Choroid plexus epithelial cell (primary cell): ENCODE data around the gene GPR157.

Experiments used
- DNase-seq: peaks from one replicate; pipeline ENCODE4 v3.0.0-alpha.2; 2010; ENCODE audit warnings: low read depth
- H3K4me3 ChIP-seq: 2 replicates; pipeline ENCODE4 v1.5.1; 2011; ENCODE audit warnings: low read depth, mild to moderate bottlenecking, control low read depth, low read length, moderate library complexity
- CTCF ChIP-seq: conservative IDR thresholded peaks from 2 replicates; pipeline ENCODE4 v1.5.1; 2011; ENCODE audit warnings: low read depth, mild to moderate bottlenecking, control low read depth, inconsistent platforms, low read length, moderate library complexity

The GPR157 gene

DNA sequence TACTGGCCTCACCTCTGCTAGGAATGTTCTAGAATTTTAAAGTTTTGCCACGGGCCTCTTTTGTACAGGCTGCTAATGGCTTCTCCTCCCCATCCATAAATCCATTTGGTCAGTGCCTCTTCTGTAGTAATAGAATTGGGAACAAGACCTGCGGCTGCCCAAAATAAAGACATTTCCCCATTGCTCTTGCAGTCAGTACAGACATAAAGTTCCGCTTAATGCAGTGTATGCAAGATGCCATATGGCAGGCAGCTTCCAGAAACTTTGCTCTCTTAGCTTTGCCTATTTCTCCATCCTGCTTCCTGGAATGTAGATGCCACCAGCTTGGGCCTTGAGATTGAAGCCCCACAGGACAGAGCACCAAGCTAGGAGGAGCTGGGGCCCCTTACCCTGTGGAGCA is 55.8 kb downstream of the GPR157 start:
- no peak overlapping the region for H3K4me3 ChIP-seq
- no peak for DNase-seq
- TF ChIP-seq CTCF = no peak

DNA sequence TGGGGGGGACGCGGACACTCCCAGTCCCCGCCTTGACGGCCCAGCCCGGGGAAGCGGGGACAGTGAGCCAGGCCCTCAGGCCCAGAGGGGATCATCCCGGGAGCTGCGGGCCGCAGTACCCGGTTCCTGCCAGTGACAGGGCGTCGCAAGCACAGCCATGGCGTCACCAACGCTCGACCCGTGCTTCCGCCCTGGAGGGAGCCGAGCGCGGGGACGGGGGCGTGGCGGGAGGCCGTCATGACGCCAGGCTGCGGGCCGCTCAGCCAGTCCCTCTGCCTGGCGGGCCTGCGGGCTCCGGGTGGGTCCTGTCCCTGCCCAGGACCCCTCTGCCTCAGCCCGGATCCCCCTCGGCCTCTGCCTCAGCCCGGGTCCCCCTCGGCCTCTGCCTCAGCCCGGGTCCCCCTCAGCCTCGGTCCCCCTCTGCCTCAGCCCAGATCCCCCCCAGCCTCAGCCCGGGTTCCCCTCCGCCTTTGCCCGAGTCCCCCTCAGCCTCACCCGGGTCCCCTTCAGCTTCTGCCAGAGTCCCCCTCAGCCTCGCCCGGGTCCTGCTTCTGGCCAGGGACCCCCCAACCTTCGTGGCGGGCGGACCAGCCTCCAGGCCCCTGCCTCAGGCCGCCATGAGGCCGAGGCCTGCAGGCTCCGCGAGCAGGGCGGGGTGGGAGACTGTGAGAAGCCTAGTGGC is 57.2 kb downstream of the GPR157 start:
- DNase-seq = no peak
- no peak overlapping the region for H3K4me3 ChIP-seq
- TF ChIP-seq CTCF = no peak

DNA sequence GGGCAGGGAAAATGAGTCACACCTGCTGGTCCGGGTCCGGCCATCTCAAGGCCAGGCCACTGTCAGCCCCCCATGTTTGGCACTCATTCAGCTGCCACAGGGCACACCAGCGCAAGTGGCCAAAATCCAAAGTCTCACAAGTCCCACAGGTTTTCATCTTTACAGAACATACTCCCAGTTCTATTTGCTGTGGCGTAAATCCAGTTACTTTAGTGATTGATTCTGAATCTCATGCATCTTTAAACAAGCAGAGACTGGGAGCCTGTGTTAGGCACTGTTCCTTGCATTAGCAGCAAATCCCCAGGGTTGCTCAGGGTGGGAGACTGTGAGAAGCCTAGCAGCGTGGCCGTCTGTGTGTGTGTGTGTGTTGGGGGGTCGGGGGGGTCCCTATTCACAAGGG is 58.4 kb downstream of the GPR157 start:
- DNase-seq = no peak
- no peak for TF ChIP-seq CTCF
- H3K4me3 ChIP-seq = no peak overlapping the region

GRCh38 chr1:9069326-9070100 is 59.4 kb downstream of the GPR157 start, which contains the start of gene SLC2A5:
Gene SLC2A5 (minus strand): TSS chr1:9069635. CDS start chr1:9069536, 99 bp downstream.
- no peak for TF ChIP-seq CTCF
- no peak within 1 kb of the TSS for H3K4me3 ChIP-seq
- no peak for DNase-seq

DNA sequence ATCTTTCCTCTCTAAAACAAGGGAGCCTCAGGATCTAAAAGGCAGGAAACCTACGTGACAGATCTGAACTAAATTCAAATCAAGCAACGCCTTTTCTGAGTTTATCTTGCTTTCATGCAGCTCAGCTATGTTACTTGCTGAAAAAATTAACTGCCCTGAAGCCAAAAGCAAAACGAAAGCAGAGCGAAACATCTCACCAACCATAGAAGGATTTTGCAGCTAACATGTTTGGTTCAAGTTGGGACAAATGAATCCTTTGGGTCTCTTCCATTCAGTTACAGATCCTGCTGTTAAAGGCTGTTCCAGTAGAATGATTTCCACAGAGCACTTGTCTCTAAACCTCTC is 59.9 kb downstream of the GPR157 start:
- TF ChIP-seq CTCF = no peak
- no peak overlapping the region for H3K4me3 ChIP-seq
- DNase-seq = no peak

GRCh38 chr1:9066945-9067807 is 61.7 kb downstream of the GPR157 start:
- peak; percentile 94 for DNase-seq
- peak; percentile 24 for TF ChIP-seq CTCF
- no peak overlapping the region for H3K4me3 ChIP-seq
